ENCODE measurements around the gene ANTXRL.

The ANTXRL gene

GRCh38 chr10:46308113-46308415 is 21.3 kb downstream of the ANTXRL start:
- no peak overlapping the region for H2BK120ac ChIP-seq (ENCODE audit: low read depth, low read length)
- H3K23ac ChIP-seq (ENCODE audit: low read depth, low read length, poor library complexity): peak overlapping the region; percentile 50
- peak overlapping the region; percentile 78 for H2AK5ac ChIP-seq (ENCODE audit: low read depth, low read length)
- no peak for DNase-seq (ENCODE audit: low spot score)
- H3K14ac ChIP-seq (ENCODE audit: low read length): peak overlapping the region; percentile 83
- peak overlapping the region; percentile 87 for H4K8ac ChIP-seq (ENCODE audit: low read depth, low read length)
- H2BK15ac ChIP-seq (ENCODE audit: low read length): peak overlapping the region; percentile 39
- H3K18ac ChIP-seq (ENCODE audit: low read length): peak overlapping the region; percentile 80
- H2BK5ac ChIP-seq (ENCODE audit: low read length): no peak overlapping the region
- no peak overlapping the region for H2AFZ ChIP-seq (ENCODE audit: low read length)
- WGBS, 2 donors (ENCODE audit: extremely low coverage in 2 of 2, insufficient read length in 2 of 2, insufficient replicate concordance in 1 of 2): no CpG with 5 or more reads among the region's 4 CpGs
- H2BK12ac ChIP-seq (ENCODE audit: low read length): no peak overlapping the region
- no peaks in the 10 kb centered on the region for H3K4me1 ChIP-seq (ENCODE audit: control insufficient read depth in 2 of 2, insufficient read depth in 1 of 2, low read depth in 1 of 2, low read length in 2 of 2)
- no peaks in the 10 kb centered on the region for H3K36me3 ChIP-seq (replicated peaks in 1 of 2; ENCODE audit: control insufficient read depth in 2 of 2, insufficient read depth in 2 of 2, low read length in 2 of 2)
- H3K27me3 ChIP-seq (ENCODE audit: control insufficient read depth in 3 of 3, insufficient read depth in 3 of 3, low read depth in 1 of 3, low read length in 3 of 3): no peaks in the 10 kb centered on the region
- no peak overlapping the region for H4K91ac ChIP-seq (ENCODE audit: low read depth, low read length, poor library complexity)
- peak overlapping the region; percentile 60 for H3K4ac ChIP-seq (ENCODE audit: low read length)
- H3K9ac ChIP-seq (ENCODE audit: low read depth, low read length, poor library complexity): peak overlapping the region; percentile 55
- no peak overlapping the region for H3K4me3 ChIP-seq (ENCODE audit: low read length in 2 of 2)
- H3K4me2 ChIP-seq (ENCODE audit: insufficient read depth, low read length, poor library complexity, severe bottlenecking): no peak overlapping the region
- no peak overlapping the region for H3K27ac ChIP-seq (replicated peaks; ENCODE audit: low read length)
- no peaks in the 10 kb centered on the region for H3K9me3 ChIP-seq (replicated peaks in 1 of 2; ENCODE audit: control insufficient read depth in 2 of 2, insufficient read depth in 1 of 2, low read depth in 1 of 2, low read length in 2 of 2)
- no peaks in the 10 kb centered on the region for H3K79me1 ChIP-seq (ENCODE audit: low read depth, low read length)

GRCh38 chr10:46308666-46309450 is 22.1 kb downstream of the ANTXRL start:
- H2BK12ac ChIP-seq (ENCODE audit: low read length): no peak overlapping the region
- no peaks in the 10 kb centered on the region for H3K36me3 ChIP-seq (replicated peaks in 1 of 2; ENCODE audit: control insufficient read depth in 2 of 2, insufficient read depth in 2 of 2, low read length in 2 of 2)
- H4K8ac ChIP-seq (ENCODE audit: low read depth, low read length): no peak overlapping the region
- H3K27me3 ChIP-seq (ENCODE audit: control insufficient read depth in 3 of 3, insufficient read depth in 3 of 3, low read depth in 1 of 3, low read length in 3 of 3): no peaks in the 10 kb centered on the region
- no peak overlapping the region for H3K27ac ChIP-seq (replicated peaks; ENCODE audit: low read length)
- H3K14ac ChIP-seq (ENCODE audit: low read length): peak overlapping the region; percentile 3
- H2BK15ac ChIP-seq (ENCODE audit: low read length): no peak overlapping the region
- H2BK5ac ChIP-seq (ENCODE audit: low read length): no peak overlapping the region
- no peaks in the 10 kb centered on the region for H3K9me3 ChIP-seq (replicated peaks in 1 of 2; ENCODE audit: control insufficient read depth in 2 of 2, insufficient read depth in 1 of 2, low read depth in 1 of 2, low read length in 2 of 2)
- no CpG with 5 or more reads among the region's 21 CpGs for WGBS, 2 donors (ENCODE audit: extremely low coverage in 2 of 2, insufficient read length in 2 of 2, insufficient replicate concordance in 1 of 2)
- no peaks in the 10 kb centered on the region for H3K4me1 ChIP-seq (ENCODE audit: control insufficient read depth in 2 of 2, insufficient read depth in 1 of 2, low read depth in 1 of 2, low read length in 2 of 2)
- no peak for DNase-seq (ENCODE audit: low spot score)
- H3K4me3 ChIP-seq (ENCODE audit: low read length in 2 of 2): no peak overlapping the region
- peak overlapping the region; percentile 49 for H3K18ac ChIP-seq (ENCODE audit: low read length)
- H3K9ac ChIP-seq (ENCODE audit: low read depth, low read length, poor library complexity): no peak overlapping the region
- H2AFZ ChIP-seq (ENCODE audit: low read length): no peak overlapping the region
- no peak overlapping the region for H4K91ac ChIP-seq (ENCODE audit: low read depth, low read length, poor library complexity)
- no peak overlapping the region for H3K4ac ChIP-seq (ENCODE audit: low read length)
- H3K4me2 ChIP-seq (ENCODE audit: insufficient read depth, low read length, poor library complexity, severe bottlenecking): no peak overlapping the region
- no peak overlapping the region for H3K23ac ChIP-seq (ENCODE audit: low read depth, low read length, poor library complexity)
- no peak overlapping the region for H2BK120ac ChIP-seq (ENCODE audit: low read depth, low read length)
- H3K79me1 ChIP-seq (ENCODE audit: low read depth, low read length): no peaks in the 10 kb centered on the region
- no peak overlapping the region for H2AK5ac ChIP-seq (ENCODE audit: low read depth, low read length)

GRCh38 chr10:46309511-46310142 is 22.8 kb downstream of the ANTXRL start:
- Histone ChIP-seq H3K4ac (ENCODE audit: low read length) (no peak overlapping the region), H3K79me1 (ENCODE audit: low read depth, low read length) (no peaks in the 10 kb centered on the region), H3K4me1 (ENCODE audit: control insufficient read depth in 2 of 2, insufficient read depth in 1 of 2, low read depth in 1 of 2, low read length in 2 of 2) (no peaks in the 10 kb centered on the region), H3K36me3 (replicated peaks in 1 of 2; ENCODE audit: control insufficient read depth in 2 of 2, insufficient read depth in 2 of 2, low read length in 2 of 2) (no peaks in the 10 kb centered on the region), H3K27ac (replicated peaks; ENCODE audit: low read length) (no peak overlapping the region), H3K18ac (ENCODE audit: low read length) (peak overlapping the region; percentile 73), H3K9me3 (replicated peaks in 1 of 2; ENCODE audit: control insufficient read depth in 2 of 2, insufficient read depth in 1 of 2, low read depth in 1 of 2, low read length in 2 of 2) (no peaks in the 10 kb centered on the region), H3K14ac (ENCODE audit: low read length) (no peak overlapping the region), H2AK5ac (ENCODE audit: low read depth, low read length) (peak overlapping the region; percentile 34), H3K4me2 (ENCODE audit: insufficient read depth, low read length, poor library complexity, severe bottlenecking) (no peak overlapping the region), H3K27me3 (ENCODE audit: control insufficient read depth in 3 of 3, insufficient read depth in 3 of 3, low read depth in 1 of 3, low read length in 3 of 3) (peaks cover 0 to 2% (median 0%) of the 10 kb centered on the region in 3 experiments), H2AFZ (ENCODE audit: low read length) (no peak overlapping the region), H4K8ac (ENCODE audit: low read depth, low read length) (no peak overlapping the region), H3K9ac (ENCODE audit: low read depth, low read length, poor library complexity) (no peak overlapping the region), H4K91ac (ENCODE audit: low read depth, low read length, poor library complexity) (no peak overlapping the region), H3K4me3 (ENCODE audit: low read length in 2 of 2) (peak overlapping the region in 1 of 2 donors; percentile 32), H2BK120ac (ENCODE audit: low read depth, low read length) (peak overlapping the region; percentile 25), H2BK5ac (ENCODE audit: low read length) (no peak overlapping the region), H2BK15ac (ENCODE audit: low read length) (peak overlapping the region; percentile 24), H3K23ac (ENCODE audit: low read depth, low read length, poor library complexity) (no peak overlapping the region), H2BK12ac (ENCODE audit: low read length) (no peak overlapping the region)
- no CpG with 5 or more reads among the region's 9 CpGs for WGBS, 2 donors (ENCODE audit: extremely low coverage in 2 of 2, insufficient read length in 2 of 2, insufficient replicate concordance in 1 of 2)
- no peak for DNase-seq (ENCODE audit: low spot score)

- peak overlapping the region; percentile 25 for H2BK120ac ChIP-seq (ENCODE audit: low read depth, low read length)
Measured at GRCh38 chr10:46310143-46310514, 23.3 kb downstream of the ANTXRL start.

More at GRCh38 chr10:46310143-46310514, 23.3 kb downstream of the ANTXRL start:
- WGBS, 2 donors (ENCODE audit: extremely low coverage in 2 of 2, insufficient read length in 2 of 2, insufficient replicate concordance in 1 of 2): no CpG with 5 or more reads among the region's 4 CpGs
- H3K4me1 ChIP-seq (ENCODE audit: control insufficient read depth in 2 of 2, insufficient read depth in 1 of 2, low read depth in 1 of 2, low read length in 2 of 2): no peaks in the 10 kb centered on the region
- no peak overlapping the region for H2AFZ ChIP-seq (ENCODE audit: low read length)
- H2BK15ac ChIP-seq (ENCODE audit: low read length): peak overlapping the region; percentile 24
- H2BK12ac ChIP-seq (ENCODE audit: low read length): no peak overlapping the region
- H3K23ac ChIP-seq (ENCODE audit: low read depth, low read length, poor library complexity): no peak overlapping the region
- H3K79me1 ChIP-seq (ENCODE audit: low read depth, low read length): no peaks in the 10 kb centered on the region
- H3K27ac ChIP-seq (replicated peaks; ENCODE audit: low read length): no peak overlapping the region
- H3K4me3 ChIP-seq (ENCODE audit: low read length in 2 of 2): no peak overlapping the region
- no peak overlapping the region for H3K9ac ChIP-seq (ENCODE audit: low read depth, low read length, poor library complexity)
- no peak overlapping the region for H4K8ac ChIP-seq (ENCODE audit: low read depth, low read length)
- peaks cover 0 to 2% (median 0%) of the 10 kb centered on the region in 3 experiments for H3K27me3 ChIP-seq (ENCODE audit: control insufficient read depth in 3 of 3, insufficient read depth in 3 of 3, low read depth in 1 of 3, low read length in 3 of 3)
- H3K4ac ChIP-seq (ENCODE audit: low read length): no peak overlapping the region
- H2AK5ac ChIP-seq (ENCODE audit: low read depth, low read length): peak overlapping the region; percentile 34
- no peak overlapping the region for H4K91ac ChIP-seq (ENCODE audit: low read depth, low read length, poor library complexity)
- H3K9me3 ChIP-seq (replicated peaks in 1 of 2; ENCODE audit: control insufficient read depth in 2 of 2, insufficient read depth in 1 of 2, low read depth in 1 of 2, low read length in 2 of 2): no peaks in the 10 kb centered on the region
- H3K18ac ChIP-seq (ENCODE audit: low read length): peak overlapping the region; percentile 73
- H3K4me2 ChIP-seq (ENCODE audit: insufficient read depth, low read length, poor library complexity, severe bottlenecking): no peak overlapping the region
- no peak overlapping the region for H3K14ac ChIP-seq (ENCODE audit: low read length)
- no peaks in the 10 kb centered on the region for H3K36me3 ChIP-seq (replicated peaks in 1 of 2; ENCODE audit: control insufficient read depth in 2 of 2, insufficient read depth in 2 of 2, low read length in 2 of 2)
- no peak overlapping the region for H2BK5ac ChIP-seq (ENCODE audit: low read length)
- DNase-seq (ENCODE audit: low spot score): no peak

Data from neuronal stem cell (in vitro differentiated cells).